ENCODE measurements around the gene RNASEH2B.

RNASEH2B gene

GRCh38 chr13:51000061-51000460, 90.5 kb downstream of the RNASEH2B start:
- no peak for DNase-seq

- no peak for DNase-seq
Observed at GRCh38 chr13:51000571-51001260, 91.1 kb downstream of the RNASEH2B start.

- no peak for DNase-seq
Observed at GRCh38 chr13:51001335-51001734, 91.7 kb downstream of the RNASEH2B start.

- no peak for DNase-seq
Observed at GRCh38 chr13:51002736-51003135, 93.1 kb downstream of the RNASEH2B start.

- DNase-seq = no peak
Observed at GRCh38 chr13:51003642-51004041, 94.1 kb downstream of the RNASEH2B start.

- DNase-seq = no peak
Observed at GRCh38 chr13:51004111-51004865, 94.7 kb downstream of the RNASEH2B start.

GRCh38 chr13:51004918-51005460, 95.4 kb downstream of the RNASEH2B start:
- no peak for DNase-seq

- no peak for DNase-seq
Observed at GRCh38 chr13:51005566-51005965, 96.0 kb downstream of the RNASEH2B start.

All from effector CD8-positive, alpha-beta T cell (primary cell).